GM12878 (cell line): ENCODE data around the gene GNA14. TPM values are rescaled to one million over a fixed set of nuclear protein-coding genes. Genes with fewer than 3 reads are reported as not detected.

Experiments used
- ATAC-seq: fragments of 200-7000 bp; cut with Tn5 transposase; 3 replicates; pipeline ENCODE4 v1.9.1; 2020; ENCODE audit warnings: mild to moderate bottlenecking, moderate library complexity
- BruUV-seq: library from RNA; stranded (reverse); fragments of 400-500 nt; replicated peaks from 2 replicates; lab custom pipeline; 2021; lab: Mats Ljungman, UMichigan
- CTCF ChIA-PET: fragments of 300-600 bp; sonication (Branson Sonifier 250); formaldehyde crosslinking; extraction: SDS; loops from one replicate; lab custom pipeline; 2021; ENCODE audit warnings: inconsistent platforms; lab: Yijun Ruan, JAX
- POLR2A ChIA-PET: fragments of 350-600 bp; formaldehyde crosslinking; extraction: SDS; loops from one replicate; lab custom pipeline; 2021; ENCODE audit warnings: inconsistent platforms; lab: Charles Lee
- RAD21 ChIA-PET: fragments of 300-600 bp; sonication (Branson Sonifier 250); formaldehyde crosslinking; loops from one replicate; lab custom pipeline; 2023; ENCODE audit warnings: antibody characterized with exemption; ENCODE audit not compliant: unreplicated experiment; lab: Charles Lee
- SMC1A ChIA-PET: fragments of 300-600 bp; sonication (Branson Sonifier 250); formaldehyde crosslinking; loops from one replicate; lab custom pipeline; 2023; ENCODE audit not compliant: unreplicated experiment, uncharacterized antibody; lab: Charles Lee
- DNase-seq: peaks from one replicate; pipeline ENCODE4 v3.0.0-alpha.2; 2011; ENCODE audit warnings: low read depth, low spot score
- FAIRE-seq: peaks from 3 replicates; lab custom pipeline; 2011; peaks lifted over from hg19 to GRCh38; lab: Jason Lieb, UNC
- H2AFZ ChIP-seq: 2 replicates; pipeline ENCODE4 v1.6.0; 2011; ENCODE audit warnings: low read depth, low read length, control low read depth; ENCODE audit not compliant: control insufficient read depth
- H3K27ac ChIP-seq: 2 replicates; pipeline ENCODE4 v1.5.1; 2011; ENCODE audit warnings: control low read depth; ENCODE audit not compliant: control insufficient read depth, insufficient read depth
- H3K27me3 ChIP-seq, 2 experiments: replicated peaks in 1 of 2; 2 replicates each; pipeline versions ENCODE4 v1.6.0 to v1.6.1; 2011; ENCODE audit warnings: low read length in 1 of 2; ENCODE audit not compliant: control insufficient read depth in 2 of 2, insufficient read depth in 2 of 2
- H3K36me3 ChIP-seq, 2 experiments: 2 replicates each; pipeline ENCODE4 v1.5.1; 2011; ENCODE audit warnings: low read length in 1 of 2; ENCODE audit not compliant: control insufficient read depth in 2 of 2, insufficient read depth in 2 of 2
- H3K4me1 ChIP-seq: 2 replicates; pipeline ENCODE4 v1.6.1; 2011; ENCODE audit warnings: mild to moderate bottlenecking, low read length, moderate library complexity, mixed read lengths; ENCODE audit not compliant: control insufficient read depth, insufficient read depth
- H3K4me2 ChIP-seq: 2 replicates; pipeline ENCODE4 v1.6.0; 2011; ENCODE audit warnings: control low read depth; ENCODE audit not compliant: control insufficient read depth, insufficient read depth
- H3K4me3 ChIP-seq: fragments of 200-600 bp; sonication (generic); 2 replicates; pipeline ENCODE4 v1.5.1; 2016
- H3K79me2 ChIP-seq: 2 replicates; pipeline ENCODE4 v1.6.0; 2011; ENCODE audit warnings: low read length; ENCODE audit not compliant: control insufficient read depth, insufficient read depth
- H3K9ac ChIP-seq: 2 replicates; pipeline ENCODE4 v1.8.0; 2011; ENCODE audit warnings: low read length, control low read depth, mixed read lengths; ENCODE audit not compliant: control insufficient read depth, insufficient read depth
- H3K9me3 ChIP-seq: replicated peaks from 3 replicates; pipeline ENCODE4 v1.5.1; 2011; ENCODE audit warnings: mild to moderate bottlenecking, low read length; ENCODE audit not compliant: control insufficient read depth, insufficient read depth
- H4K20me1 ChIP-seq: 2 replicates; pipeline ENCODE4 v1.6.0; 2011; ENCODE audit not compliant: control insufficient read depth, insufficient read depth
- BHLHE40 ChIP-seq, 2 experiments: fragments of 450-650 bp in 1 of 2; IDR thresholded peaks; 2 replicates each; pipeline ENCODE4 v1.6.1; 2011 to 2017; ENCODE audit warnings: low read depth in 2 of 2, borderline replicate concordance in 1 of 2, improper control_type of control experiment in 1 of 2, low read length in 1 of 2, mild to moderate bottlenecking in 1 of 2
- CBFB ChIP-seq: IDR thresholded peaks from 2 replicates; pipeline ENCODE4 v1.6.1; 2016; ENCODE audit warnings: antibody characterized with exemption, low read depth
- EGR1 ChIP-seq, 2 experiments: IDR thresholded peaks; 1 replicate in 1 of 2; 2 replicates in 1 of 2; pipeline ENCODE4 v1.6.1; 2011 to 2012; ENCODE audit warnings: low read depth in 2 of 2, low read length in 2 of 2, borderline replicate concordance in 1 of 2, mild to moderate bottlenecking in 1 of 2, moderate library complexity in 1 of 2
- FOS ChIP-seq: IDR thresholded peaks from 3 replicates; pipeline ENCODE4 v1.6.1; 2011; ENCODE audit warnings: borderline replicate concordance; ENCODE audit not compliant: insufficient read length; ENCODE audit errors: extremely low read depth
- FOXM1 ChIP-seq: IDR thresholded peaks from 2 replicates; pipeline ENCODE4 v1.6.1; 2012; ENCODE audit warnings: low read depth, mild to moderate bottlenecking, inconsistent platforms, low read length, moderate library complexity
- HDAC6 ChIP-seq: fragments of 200-600 bp; sonication (generic); IDR thresholded peaks from one replicate; pipeline ENCODE4 v1.8.0; 2017; ENCODE audit warnings: antibody characterized with exemption; ENCODE audit not compliant: unreplicated experiment
- IRF4 ChIP-seq: IDR thresholded peaks from 2 replicates; pipeline ENCODE4 v1.6.1; 2011; ENCODE audit warnings: low read depth, low read length
- LARP7 ChIP-seq: fragments of 450-650 bp; IDR thresholded peaks from 2 replicates; pipeline ENCODE4 v1.6.1; 2017; ENCODE audit warnings: mild to moderate bottlenecking
- MYC ChIP-seq: IDR thresholded peaks from 2 replicates; pipeline ENCODE4 v1.6.1; 2011; ENCODE audit warnings: mild to moderate bottlenecking, low read length, moderate library complexity, inconsistent platforms; ENCODE audit not compliant: insufficient read depth, insufficient replicate concordance, insufficient read length, severe bottlenecking
- NFYA ChIP-seq: IDR thresholded peaks from 2 replicates; pipeline ENCODE4 v1.6.1; 2011; ENCODE audit warnings: low read depth, mild to moderate bottlenecking, low read length, improper control_type of control experiment, borderline replicate concordance
- NR2C1 ChIP-seq: fragments of 450-650 bp; IDR thresholded peaks from 2 replicates; pipeline ENCODE4 v1.6.1; 2017; ENCODE audit warnings: antibody characterized with exemption, mild to moderate bottlenecking, moderate library complexity
- RUNX3 ChIP-seq: IDR thresholded peaks from 2 replicates; pipeline ENCODE4 v1.6.1; 2012; ENCODE audit warnings: low read length, inconsistent platforms
- SIX5 ChIP-seq: IDR thresholded peaks from 2 replicates; pipeline ENCODE4 v1.6.1; 2011; ENCODE audit warnings: mild to moderate bottlenecking, low read depth, low read length, moderate library complexity; ENCODE audit not compliant: severe bottlenecking
- SUZ12 ChIP-seq: fragments of 200-600 bp; sonication (generic); IDR thresholded peaks from one replicate; pipeline ENCODE4 v1.6.1; 2018; ENCODE audit warnings: antibody characterized with exemption, mild to moderate bottlenecking; ENCODE audit not compliant: unreplicated experiment
- in situ Hi-C: fragments of 300-500 bp; cut with MboI; formaldehyde crosslinking; loops from 9 replicates; pipeline ENCODE4 v1.14.3; 2018; ENCODE audit warnings: mixed read lengths
- intact Hi-C: fragments of 100-400 bp; cut with micrococcal nuclease; formaldehyde crosslinking; loops from one replicate; pipeline ENCODE4 v1.14.2; 2022; ENCODE audit not compliant: unreplicated experiment
- polyA plus RNA-seq, 11 experiments: library from polyadenylated mRNA; depleted of rRNA in 4 of 11; unstranded in 6 of 11; stranded (reverse) in 5 of 11; fragments of >200 nt; fragmentation: Nextera tagmentation in 4 of 11; fragmentation: Illumina TruSeq in 1 of 11; extraction: Ambion mirVana in 4 of 11; extraction: Trizol in 1 of 11; gene quantifications; 1 replicate in 1 of 11; 2 replicates in 10 of 11; pipeline versions ENCODE4 v1.2.1 to v1.2.3, GENCODE V29; 2011 to 2016; ENCODE audit warnings: inconsistent platforms in 2 of 11, missing spikeins in 2 of 11, low read depth in 1 of 11
- total RNA-seq, 4 experiments: library from RNA; depleted of rRNA in 3 of 4; stranded (reverse); fragments of >200 nt in 3 of 4; fragmentation: Illumina TruSeq in 1 of 4; extraction: Trizol in 1 of 4; gene quantifications; 2 replicates each; pipeline versions ENCODE4 v1.2.1 to v1.2.3, GENCODE V29; 2013 to 2021
- TF ChIP-seq, protein P1 (sequence below): IDR thresholded peaks from 2 replicates; pipeline ENCODE4 v1.6.1; 2011; ENCODE audit warnings: low read depth, mild to moderate bottlenecking, low read length, moderate library complexity, borderline replicate concordance; ENCODE audit errors: extremely low read depth
- TF ChIP-seq, protein P2 (sequence below): IDR thresholded peaks from 2 replicates; pipeline ENCODE4 v1.6.1; 2012; ENCODE audit warnings: low read depth, low read length, improper control_type of control experiment
- TF ChIP-seq, protein P3 (sequence below): fragments of 450-650 bp; formaldehyde crosslinking; IDR thresholded peaks from 2 replicates; pipeline ENCODE4 v1.4.0; 2022; ENCODE audit warnings: mild to moderate bottlenecking, moderate library complexity

The GNA14 gene
- total and polyA plus RNA-seq, 10 of the 15 experiments (the other 5 are each of a cell fraction or from before 2014, with no cell fraction given) = 0.17 TPM; not detected in 9

DNA sequence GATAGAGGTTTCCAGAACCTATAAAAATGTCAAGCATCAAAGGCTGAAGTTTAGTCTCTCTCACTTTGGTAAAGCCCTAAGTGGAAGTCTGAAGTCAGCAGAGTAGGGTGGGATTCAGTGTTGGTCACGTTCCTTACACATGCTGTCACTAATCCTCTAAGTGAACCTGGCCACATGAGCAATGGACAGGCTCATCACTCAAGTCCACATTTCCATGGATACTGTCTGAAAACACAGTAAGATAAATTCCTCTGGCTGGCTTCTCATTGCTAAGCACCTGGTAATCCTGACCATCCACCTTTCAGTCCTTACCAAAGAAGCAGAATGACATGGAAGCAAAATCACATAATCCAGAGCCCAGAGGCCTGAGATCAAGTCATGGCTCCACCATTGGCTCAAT, 43.8 kb downstream of the GNA14 start (continued):
- TF ChIP-seq BHLHE40 (IDR thresholded peaks at IDR 0.05; ENCODE audit: borderline replicate concordance in 1 of 2, low read depth in 2 of 2, low read length in 1 of 2) = no peak
- TF ChIP-seq, protein P1, sequence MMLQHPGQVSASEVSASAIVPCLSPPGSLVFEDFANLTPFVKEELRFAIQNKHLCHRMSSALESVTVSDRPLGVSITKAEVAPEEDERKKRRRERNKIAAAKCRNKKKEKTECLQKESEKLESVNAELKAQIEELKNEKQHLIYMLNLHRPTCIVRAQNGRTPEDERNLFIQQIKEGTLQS = no peak
- TF ChIP-seq, protein P2, sequence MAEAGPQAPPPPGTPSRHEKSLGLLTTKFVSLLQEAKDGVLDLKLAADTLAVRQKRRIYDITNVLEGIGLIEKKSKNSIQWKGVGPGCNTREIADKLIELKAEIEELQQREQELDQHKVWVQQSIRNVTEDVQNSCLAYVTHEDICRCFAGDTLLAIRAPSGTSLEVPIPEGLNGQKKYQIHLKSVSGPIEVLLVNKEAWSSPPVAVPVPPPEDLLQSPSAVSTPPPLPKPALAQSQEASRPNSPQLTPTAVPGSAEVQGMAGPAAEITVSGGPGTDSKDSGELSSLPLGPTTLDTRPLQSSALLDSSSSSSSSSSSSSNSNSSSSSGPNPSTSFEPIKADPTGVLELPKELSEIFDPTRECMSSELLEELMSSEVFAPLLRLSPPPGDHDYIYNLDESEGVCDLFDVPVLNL = no peak
- TF ChIP-seq EGR1 (IDR thresholded peaks at IDR 0.05; ENCODE audit: borderline replicate concordance in 1 of 2, low read depth in 2 of 2, low read length in 2 of 2) = no peak
- no peak for TF ChIP-seq FOS
- no peak for TF ChIP-seq NFYA

DNA sequence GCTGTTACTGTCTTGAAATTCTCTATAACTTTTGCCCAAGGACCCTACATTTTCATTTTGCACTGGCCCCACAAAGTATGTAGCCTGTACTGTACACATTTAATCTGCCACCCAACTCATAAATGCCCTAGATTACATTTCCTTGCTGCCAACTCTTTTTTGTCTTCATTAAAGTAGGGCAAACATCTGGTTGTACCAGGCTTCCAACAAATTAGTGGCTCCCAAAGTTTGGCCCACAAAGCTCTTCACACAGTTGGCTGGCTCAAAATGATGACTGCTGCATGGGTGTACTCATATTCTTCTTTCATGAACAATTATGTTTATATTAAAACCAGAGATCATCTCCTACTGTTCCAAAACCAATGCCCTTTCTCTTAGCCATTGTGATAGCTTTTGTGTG, 45.3 kb downstream of the GNA14 start:
- in situ Hi-C loops (no loop called here), intact Hi-C loops (no loop called here)
- no peaks in the 10 kb centered on the region for H3K36me3 ChIP-seq
- H3K9me3 ChIP-seq = no peaks in the 10 kb centered on the region
- no TSS peak for BruUV-seq
- no peaks in the 10 kb centered on the region for H4K20me1 ChIP-seq
- no peak overlapping the region for H3K27ac ChIP-seq
- no peaks in the 10 kb centered on the region for H3K4me1 ChIP-seq
- ATAC-seq (no peak), DNase-seq (no peak), FAIRE-seq (no peak)
- CTCF ChIA-PET = interaction anchor here (0.7 kb wide), 1 partner anchor 10 kb away, joined by 3 read pairs; no protein-coding TSS in a partner anchor
- no peak overlapping the region for H3K4me2 ChIP-seq
- RAD21 ChIA-PET = no interaction called here
- H3K9ac ChIP-seq = no peak overlapping the region
- SMC1A ChIA-PET = interaction anchor here (1.5 kb wide), 1 partner anchor 22 kb away, joined by 3 read pairs; no protein-coding TSS in a partner anchor
- POLR2A ChIA-PET = no interaction called here
- H2AFZ ChIP-seq = no peak overlapping the region
- H3K4me3 ChIP-seq = no peak overlapping the region
- no peaks in the 10 kb centered on the region; a peak in 1 of 4 replicates for H3K27me3 ChIP-seq
- H3K79me2 ChIP-seq = no peaks in the 10 kb centered on the region
- no peak for TF ChIP-seq LARP7
- TF ChIP-seq FOXM1 = no peak
- no peak for TF ChIP-seq RUNX3
- no peak for TF ChIP-seq SIX5
- TF ChIP-seq, protein P3, sequence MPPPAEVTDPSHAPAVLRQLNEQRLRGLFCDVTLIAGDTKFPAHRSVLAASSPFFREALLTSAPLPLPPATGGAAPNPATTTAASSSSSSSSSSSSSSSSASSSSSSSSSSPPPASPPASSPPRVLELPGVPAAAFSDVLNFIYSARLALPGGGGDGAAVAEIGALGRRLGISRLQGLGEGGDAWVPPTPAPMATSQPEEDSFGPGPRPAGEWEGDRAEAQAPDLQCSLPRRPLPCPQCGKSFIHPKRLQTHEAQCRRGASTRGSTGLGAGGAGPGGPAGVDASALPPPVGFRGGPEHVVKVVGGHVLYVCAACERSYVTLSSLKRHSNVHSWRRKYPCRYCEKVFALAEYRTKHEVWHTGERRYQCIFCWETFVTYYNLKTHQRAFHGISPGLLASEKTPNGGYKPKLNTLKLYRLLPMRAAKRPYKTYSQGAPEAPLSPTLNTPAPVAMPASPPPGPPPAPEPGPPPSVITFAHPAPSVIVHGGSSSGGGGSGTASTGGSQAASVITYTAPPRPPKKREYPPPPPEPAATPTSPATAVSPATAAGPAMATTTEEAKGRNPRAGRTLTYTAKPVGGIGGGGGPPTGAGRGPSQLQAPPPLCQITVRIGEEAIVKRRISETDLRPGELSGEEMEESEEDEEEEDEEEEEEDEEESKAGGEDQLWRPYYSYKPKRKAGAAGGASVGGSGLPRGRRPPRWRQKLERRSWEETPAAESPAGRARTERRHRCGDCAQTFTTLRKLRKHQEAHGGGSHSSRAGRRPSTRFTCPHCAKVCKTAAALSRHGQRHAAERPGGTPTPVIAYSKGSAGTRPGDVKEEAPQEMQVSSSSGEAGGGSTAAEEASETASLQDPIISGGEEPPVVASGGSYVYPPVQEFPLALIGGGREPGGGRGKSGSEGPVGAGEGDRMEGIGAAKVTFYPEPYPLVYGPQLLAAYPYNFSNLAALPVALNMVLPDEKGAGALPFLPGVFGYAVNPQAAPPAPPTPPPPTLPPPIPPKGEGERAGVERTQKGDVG (CRISPR knock-in tag) = no peak
- no peak for TF ChIP-seq HDAC6
- TF ChIP-seq CBFB = no peak
- TF ChIP-seq IRF4 = no peak
- no peak for TF ChIP-seq SUZ12
- no peak for TF ChIP-seq MYC
- no peak for TF ChIP-seq NR2C1
